HepG2 (cell line): ENCODE measurements around the gene SNAPC3.
A peak's percentile ranks its signal among the peaks of the same experiment; 100 is the strongest.

Experiments
- JUN ChIP-seq: sonication (generic); formaldehyde crosslinking; IDR thresholded peaks from 2 replicates; pipeline ENCODE4 v1.4.0; 2020; ENCODE audit warnings: mild to moderate bottlenecking, missing genetic modification reagents
- MEF2D ChIP-seq: sonication (generic); formaldehyde crosslinking; IDR thresholded peaks from 2 replicates; pipeline ENCODE4 v1.5.1; 2020; ENCODE audit warnings: mild to moderate bottlenecking, missing genetic modification reagents
- MYC ChIP-seq: sonication (generic); formaldehyde crosslinking; IDR thresholded peaks from 2 replicates; pipeline ENCODE4 v1.9.0; 2021; ENCODE audit warnings: missing genetic modification reagents, borderline replicate concordance

DNA sequence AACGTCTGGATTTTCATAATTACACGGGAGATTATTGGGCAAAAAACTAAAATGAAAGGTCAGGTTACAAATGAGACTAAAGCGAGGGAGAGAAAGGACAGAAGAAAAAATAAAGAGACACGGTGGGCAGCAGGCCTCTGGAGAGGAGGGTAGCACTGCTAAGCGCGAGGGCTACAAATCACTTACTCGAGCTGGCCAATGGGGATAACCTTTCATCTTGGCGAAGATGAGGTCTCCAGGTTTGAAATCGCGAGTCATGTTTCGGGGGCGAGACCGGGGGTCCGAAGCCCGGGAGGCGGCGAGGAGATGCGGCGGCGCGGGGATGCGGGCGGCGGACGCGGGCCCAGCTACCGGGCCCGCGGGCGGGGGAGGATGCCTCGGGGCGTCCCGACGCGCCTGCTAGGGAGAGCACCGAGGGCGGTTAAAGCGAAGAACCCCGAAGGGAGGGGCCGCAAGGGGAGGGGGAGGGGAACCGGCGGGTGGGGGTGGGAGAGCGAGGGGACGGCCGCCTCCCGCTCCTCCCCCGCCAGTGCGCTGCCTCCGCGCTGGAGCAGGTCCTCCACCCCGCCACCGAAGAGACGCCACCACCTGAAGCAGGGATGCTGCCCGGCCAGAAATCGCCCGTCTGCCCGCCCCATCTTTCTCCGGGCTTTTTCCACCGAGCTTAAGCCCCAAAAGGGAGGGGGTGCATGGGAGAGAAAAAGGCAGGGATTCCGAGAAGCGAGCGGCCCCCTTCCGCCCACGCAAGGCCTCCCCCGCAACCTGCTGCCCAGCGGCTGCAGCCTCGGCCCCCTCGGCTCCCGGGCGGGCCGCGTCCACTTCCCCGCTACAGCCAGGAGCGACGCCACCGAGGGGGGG, 87.5 kb downstream of the SNAPC3 start:
- TF ChIP-seq MYC = no peak
- no peak for TF ChIP-seq JUN (CRISPR knock-in tag)
- 0 out of 2 replicates have a peak, but pooled peaks have one; percentile 5 for TF ChIP-seq MEF2D
